Neural cell (in vitro differentiated cells): ENCODE data around the gene RTBDN. TPM values are rescaled to one million over a fixed set of nuclear protein-coding genes. Genes with fewer than 3 reads are reported as not detected.

Experiments used
- H2AFZ ChIP-seq: fragments of 200-600, 300-800 bp; sonication (generic), shearing (Covaris generic); 2 replicates; pipeline ENCODE4 v1.6.0; 2014; ENCODE audit warnings: low read depth, mild to moderate bottlenecking, antibody characterized with exemption, low read length, moderate library complexity
- H3F3A ChIP-seq: fragments of 200-600 bp; shearing (Covaris generic); 2 replicates; pipeline ENCODE4 v1.6.1; 2016; ENCODE audit warnings: mild to moderate bottlenecking, moderate library complexity, mixed read lengths, antibody characterized with exemption, low read length; ENCODE audit not compliant: insufficient read depth, poor library complexity, severe bottlenecking
- H3K27ac ChIP-seq: fragments of 200-600, 300-800 bp; sonication (generic), shearing (Covaris generic); 2 replicates; pipeline ENCODE4 v1.5.1; 2014; ENCODE audit warnings: mild to moderate bottlenecking, low read length, moderate library complexity
- H3K27me3 ChIP-seq: fragments of 300-800, 200-600 bp; sonication (generic), shearing (Covaris generic); 2 replicates; pipeline ENCODE4 v1.6.0; 2014; ENCODE audit warnings: mild to moderate bottlenecking, low read depth, low read length, moderate library complexity; ENCODE audit not compliant: insufficient read depth
- H3K36me3 ChIP-seq: fragments of 300-800, 200-600 bp; sonication (generic), shearing (Covaris generic); 2 replicates; pipeline ENCODE4 v1.5.1; 2014; ENCODE audit warnings: mild to moderate bottlenecking, antibody characterized with exemption, low read length, moderate library complexity; ENCODE audit not compliant: insufficient read depth
- H3K4me2 ChIP-seq: fragments of 300-800, 200-600 bp; sonication (generic), shearing (Covaris generic); 2 replicates; pipeline ENCODE4 v1.6.0; 2014; ENCODE audit warnings: mild to moderate bottlenecking, low read length
- H3K4me3 ChIP-seq: fragments of 300-800, 200-600 bp; sonication (generic), shearing (Covaris generic); 2 replicates; pipeline ENCODE4 v1.5.1; 2014; ENCODE audit warnings: mild to moderate bottlenecking, low read length, moderate library complexity
- H3K79me2 ChIP-seq: fragments of 200-600 bp; shearing (Covaris generic); replicated peaks from 2 replicates; pipeline ENCODE4 v1.6.0; 2014; ENCODE audit warnings: mild to moderate bottlenecking, low read length, moderate library complexity; ENCODE audit not compliant: insufficient read depth
- H3K9ac ChIP-seq: fragments of 300-800, 200-600 bp; sonication (generic), shearing (Covaris generic); 2 replicates; pipeline ENCODE4 v1.6.1; 2016; ENCODE audit warnings: mild to moderate bottlenecking, low read length, mixed read lengths
- H3K9me2 ChIP-seq: fragments of 200-600 bp; shearing (Covaris generic); 2 replicates; pipeline ENCODE4 v1.6.1; 2016; ENCODE audit warnings: mild to moderate bottlenecking, low read length, mixed read lengths; ENCODE audit not compliant: insufficient read depth
- H3K9me3 ChIP-seq: fragments of 200-600, 300-800 bp; sonication (generic), shearing (Covaris generic); 2 replicates; pipeline ENCODE4 v1.6.1; 2016; ENCODE audit warnings: mild to moderate bottlenecking, mixed run types, low read length, moderate library complexity, mixed read lengths
- H4K20me1 ChIP-seq: fragments of 200-600 bp; shearing (Covaris generic); 2 replicates; pipeline ENCODE4 v1.6.1; 2016; ENCODE audit warnings: mild to moderate bottlenecking, mixed run types; ENCODE audit not compliant: insufficient read depth
- CTCF ChIP-seq: fragments of 450-650 bp; IDR thresholded peaks from 2 replicates; pipeline ENCODE4 v1.5.1; 2014; ENCODE audit warnings: antibody characterized with exemption, mild to moderate bottlenecking, moderate library complexity; ENCODE audit not compliant: poor library complexity, severe bottlenecking
- EP300 ChIP-seq: fragments of 450-650 bp; conservative IDR thresholded peaks from 2 replicates; pipeline ENCODE4 v1.6.1; 2014; ENCODE audit warnings: antibody characterized with exemption, mild to moderate bottlenecking, moderate library complexity; ENCODE audit not compliant: poor library complexity, severe bottlenecking
- EZH2 ChIP-seq: fragments of 200-600, 300-800 bp; shearing (Covaris generic), sonication (generic); IDR thresholded peaks from 2 replicates; pipeline ENCODE4 v1.6.1; 2014; ENCODE audit warnings: antibody characterized with exemption, low read length, borderline replicate concordance, mild to moderate bottlenecking; ENCODE audit not compliant: insufficient read depth, poor library complexity, severe bottlenecking
- MXI1 ChIP-seq: fragments of 450-650 bp; conservative IDR thresholded peaks from 2 replicates; pipeline ENCODE4 v1.6.1; 2014; ENCODE audit warnings: antibody characterized with exemption, mild to moderate bottlenecking; ENCODE audit not compliant: poor library complexity, severe bottlenecking
- POLR2AphosphoS5 ChIP-seq: IDR thresholded peaks from 2 replicates; pipeline ENCODE4 v1.6.1; 2012
- RAD21 ChIP-seq: fragments of 450-650 bp; conservative IDR thresholded peaks from 2 replicates; pipeline ENCODE4 v1.6.1; 2014; ENCODE audit warnings: antibody characterized with exemption, mild to moderate bottlenecking, moderate library complexity
- REST ChIP-seq: IDR thresholded peaks from 2 replicates; pipeline ENCODE4 v1.6.1; 2012; ENCODE audit warnings: borderline replicate concordance
- SMC3 ChIP-seq: fragments of 450-650 bp; conservative IDR thresholded peaks from 2 replicates; pipeline ENCODE4 v1.6.1; 2014; ENCODE audit warnings: antibody characterized with exemption, mild to moderate bottlenecking, moderate library complexity; ENCODE audit not compliant: poor library complexity
- TAF1 ChIP-seq: IDR thresholded peaks from 2 replicates; pipeline ENCODE4 v1.6.1; 2012; ENCODE audit warnings: low read depth
- polyA plus RNA-seq: library from polyadenylated mRNA; depleted of rRNA; stranded (reverse); fragments of >200 nt; gene quantifications from 2 replicates; pipeline ENCODE4 v1.2.3, GENCODE V29; 2014

RTBDN gene
- polyA plus RNA-seq, 1 donor from 2014 or later, result not detected

- Histone ChIP-seq H3K79me2 (peaks cover 19% of the 10 kb centered on the region), H3K9me2 (no peaks in the 10 kb centered on the region)
These were observed 30.3 kb downstream of the RTBDN start for GRCh38 chr19:12804051-12804450.

More at GRCh38 chr19:12804051-12804450, 30.3 kb downstream of the RTBDN start:
- no peaks in the 10 kb centered on the region for H3K36me3 ChIP-seq
- no peak overlapping the region for H3K9ac ChIP-seq
- no peak overlapping the region for H3K4me2 ChIP-seq
- H3K9me3 ChIP-seq, result no peaks in the 10 kb centered on the region
- no peak overlapping the region for H3K27ac ChIP-seq
- no peaks in the 10 kb centered on the region for H3F3A ChIP-seq
- no peaks in the 10 kb centered on the region for H4K20me1 ChIP-seq
- H3K27me3 ChIP-seq, result no peaks in the 10 kb centered on the region
- TF ChIP-seq EP300 (no peak), EZH2 (no peak), REST (no peak), MXI1 (no peak), SMC3 (no peak), CTCF (no peak), POLR2AphosphoS5 (no peak), RAD21 (no peak), TAF1 (no peak)
- H3K4me3 ChIP-seq, result no peak overlapping the region
- H2AFZ ChIP-seq, result no peak overlapping the region
